CD4-positive, alpha-beta T cell treated with Interleukin-1 beta for 1 hour (primary cell): ENCODE data around the gene ZNF331.

ENCODE experiments used
- DNase-seq, 2 donors: peaks; one replicate each; pipeline ENCODE4 v3.0.0-alpha.2; 2020 to 2022

Gene ZNF331

DNA sequence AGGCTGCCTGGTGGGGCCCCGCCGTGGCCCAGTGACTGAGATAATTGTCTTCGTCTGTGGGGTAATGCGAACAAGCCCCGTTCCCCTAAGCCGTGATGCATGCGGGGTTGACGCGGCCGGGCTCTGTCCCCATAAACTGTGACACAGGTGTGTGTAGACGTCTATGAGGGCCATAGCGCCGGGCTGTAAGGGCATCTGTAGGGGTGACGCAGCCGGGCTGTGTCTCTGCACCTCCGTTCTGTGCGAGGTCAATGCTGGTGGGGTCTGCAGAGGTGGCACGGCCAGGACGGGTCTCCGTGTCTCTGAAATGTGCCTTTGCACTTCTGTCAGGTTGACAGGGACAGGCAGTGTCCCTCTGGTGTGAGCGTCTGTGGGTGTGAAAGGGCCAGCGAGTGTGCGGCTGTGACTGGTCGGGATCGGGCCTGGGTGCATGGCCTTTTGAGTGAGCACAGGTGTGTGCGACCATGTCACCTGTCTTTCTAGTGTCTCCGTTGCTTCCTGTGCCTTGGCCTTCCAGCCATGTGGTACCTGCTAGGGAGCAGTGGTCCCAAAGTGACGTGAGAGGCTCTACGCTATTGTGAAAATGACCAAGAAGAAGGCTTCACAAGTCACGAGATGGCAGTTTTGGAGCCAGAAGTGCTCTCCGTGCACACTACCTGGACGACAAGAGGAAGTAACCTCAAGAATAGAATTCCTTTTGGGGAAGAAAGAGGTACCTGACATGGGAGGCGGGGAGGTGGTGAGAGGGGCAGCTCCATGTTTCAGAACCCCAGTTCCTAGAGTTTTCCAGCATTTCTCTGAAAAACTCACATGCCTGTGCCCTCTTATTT is 16.4 kb upstream of the ZNF331 start:
- DNase-seq: no peak

DNA sequence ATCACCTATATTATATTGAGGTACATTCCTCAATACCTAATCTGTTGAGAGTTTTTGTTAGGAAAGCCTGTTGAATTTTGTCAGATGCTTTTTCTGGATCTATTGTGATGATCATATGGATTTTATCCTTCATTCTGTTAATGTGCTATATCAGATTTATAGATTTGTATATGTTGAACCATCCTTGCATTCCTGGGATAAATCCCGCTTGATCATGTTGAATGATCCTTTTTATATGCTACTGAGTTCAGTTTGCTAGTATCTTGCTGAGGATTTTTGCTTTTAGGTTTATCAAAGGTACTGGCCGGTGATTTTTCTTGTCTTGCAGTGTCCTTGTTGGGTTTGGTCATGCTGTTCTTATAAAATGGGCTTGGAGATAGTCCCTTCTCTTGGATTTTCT is 12.0 kb upstream of the ZNF331 start:
- DNase-seq: no peak

DNA sequence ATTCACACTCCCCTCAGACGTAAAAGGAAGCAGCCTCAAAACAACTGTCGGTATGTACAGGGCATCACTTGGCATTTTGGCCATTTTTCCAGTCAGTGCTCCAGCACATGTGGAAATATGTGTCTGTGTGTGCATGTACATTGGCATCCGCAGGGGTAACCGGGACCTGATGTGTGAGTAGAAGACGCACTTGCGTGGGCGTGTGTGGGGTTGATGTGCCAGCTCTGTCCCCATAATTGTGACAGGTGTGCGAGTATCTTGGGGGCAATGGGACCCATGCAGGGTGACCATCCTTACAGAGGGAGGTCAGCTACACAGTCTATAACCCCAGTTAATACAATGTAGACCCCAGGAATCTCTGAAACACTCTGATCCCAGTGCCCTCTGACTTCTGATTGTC is 7.3 kb upstream of the ZNF331 start:
- no peak for DNase-seq

DNA sequence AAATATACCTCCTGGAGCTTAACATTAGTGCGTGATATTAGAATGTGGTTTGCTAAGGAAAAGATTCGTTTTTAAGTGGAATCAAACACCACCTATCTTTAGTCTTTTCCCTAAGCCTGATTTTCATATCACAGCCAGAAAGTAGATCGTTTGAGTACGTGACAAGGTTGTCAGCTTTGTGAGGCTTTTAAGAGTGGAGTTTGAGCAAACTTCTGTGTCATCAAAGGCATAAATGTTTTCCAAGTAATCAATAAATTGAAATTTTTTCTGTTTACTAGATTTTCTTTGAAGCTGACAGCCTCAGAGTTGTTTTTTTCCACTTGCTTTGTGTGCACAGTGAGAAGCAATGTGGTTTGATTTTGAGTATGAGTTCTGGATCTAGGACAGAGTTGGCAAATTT is 6.5 kb upstream of the ZNF331 start:
- DNase-seq: no peak

DNA sequence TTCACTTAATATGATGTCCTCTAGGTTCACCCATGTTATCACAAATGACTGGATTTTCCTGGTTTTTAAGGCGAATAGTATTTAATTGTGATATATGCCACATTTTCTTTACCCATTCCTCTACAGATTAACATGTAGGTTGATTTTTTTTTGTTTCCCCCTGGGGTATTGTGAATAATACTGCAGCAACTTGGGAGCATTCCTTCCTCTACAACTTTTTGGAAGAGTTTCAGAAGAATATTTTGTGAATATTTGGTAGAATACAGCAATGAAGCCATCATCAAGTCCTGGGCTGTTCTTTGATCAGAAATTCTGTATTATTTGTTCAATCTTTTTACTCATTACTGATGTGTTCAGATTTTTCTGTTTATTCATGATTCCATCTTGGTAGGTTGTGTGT is 5.6 kb upstream of the ZNF331 start:
- no peak for DNase-seq

DNA sequence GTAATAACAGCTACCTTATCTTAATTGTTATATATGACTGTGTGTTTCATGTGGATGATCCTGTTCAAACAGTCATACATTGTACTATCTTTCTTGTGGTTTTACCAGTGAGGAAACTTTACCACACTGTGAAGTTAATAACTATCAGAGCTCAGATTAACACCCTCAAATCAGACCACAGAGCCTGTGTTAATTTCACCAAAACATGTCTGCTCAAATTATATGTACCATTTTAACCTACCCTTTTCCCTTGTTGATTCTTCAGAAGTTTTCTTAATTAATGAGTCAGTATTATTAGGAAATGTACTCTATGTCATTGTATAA is 1.8 kb upstream of the ZNF331 start:
- no peak for DNase-seq

DNA sequence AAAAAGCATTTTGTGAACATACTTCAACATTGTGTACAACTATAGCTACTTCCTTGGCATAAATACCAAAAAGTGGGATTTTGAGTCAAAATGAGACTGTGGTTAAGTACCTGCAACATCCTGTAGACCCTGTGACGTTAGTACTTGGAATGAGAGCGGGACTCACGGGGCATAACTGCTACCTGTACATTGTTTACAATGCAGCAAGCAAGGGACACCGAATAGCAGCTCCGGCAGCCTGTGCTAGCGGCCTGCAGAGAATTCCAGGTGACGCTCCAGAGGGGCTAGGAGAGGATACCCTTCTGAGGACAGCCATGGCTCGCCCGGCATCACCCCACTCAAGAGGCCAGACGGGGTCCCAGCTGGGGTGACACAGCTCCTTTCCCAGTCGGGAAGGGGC is 824 bp upstream of the ZNF331 start:
- DNase-seq: no peak

DNA sequence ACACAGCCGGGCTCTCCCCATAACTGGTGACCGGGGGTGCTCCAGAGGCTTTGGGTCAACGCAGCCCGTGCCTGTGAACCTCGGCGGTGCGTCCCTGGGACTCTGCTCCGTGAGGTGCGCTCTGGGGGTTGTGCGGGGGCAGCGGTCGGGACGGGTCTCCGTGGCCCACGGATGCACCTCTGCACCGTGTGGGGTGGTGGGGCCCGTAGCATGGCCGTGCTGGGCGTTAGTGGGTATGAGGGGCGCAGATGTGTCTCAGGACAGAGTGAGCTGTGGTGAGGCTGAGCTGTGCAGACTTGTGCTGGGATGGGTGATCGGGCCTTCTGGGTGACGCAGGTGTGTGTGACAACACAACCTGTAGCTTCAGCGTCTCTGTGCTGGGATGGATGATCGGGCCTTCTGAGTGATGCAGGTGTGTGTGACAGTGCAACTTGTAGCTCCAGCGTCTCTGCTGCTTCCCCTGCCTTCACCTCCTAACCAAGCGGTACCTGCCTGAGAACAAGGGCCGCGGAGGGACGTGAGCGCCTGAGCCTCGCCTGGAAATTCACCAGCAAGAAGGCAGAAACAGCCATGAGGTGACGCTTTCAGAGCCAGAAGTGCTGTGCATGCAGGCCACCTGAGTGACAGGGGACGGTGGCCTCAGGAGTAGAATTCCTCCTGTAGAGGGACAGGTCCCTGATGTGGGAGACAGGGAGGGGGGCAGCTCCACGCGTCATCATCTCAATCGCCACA is 599 bp downstream of the ZNF331 start:
- no peak for DNase-seq

DNA sequence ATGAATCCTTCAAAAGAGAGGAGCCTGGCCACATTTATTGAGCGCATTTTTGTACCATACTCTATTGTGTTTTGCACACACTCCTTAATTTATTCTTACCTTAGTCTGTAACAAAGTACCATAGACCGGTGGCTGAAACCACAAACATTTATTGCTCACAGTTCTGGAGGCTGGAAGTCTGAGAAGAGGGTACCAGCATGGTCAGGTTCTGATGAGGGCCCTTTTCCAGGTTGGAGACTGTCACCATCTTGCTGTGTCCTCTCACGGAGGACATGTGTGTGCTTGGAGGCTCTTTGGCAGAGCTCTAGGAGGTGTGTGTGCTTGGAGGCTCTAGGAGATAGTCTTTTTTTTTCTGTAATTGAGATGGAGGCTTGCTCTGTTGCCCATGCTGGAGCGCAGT is 2.1 kb downstream of the ZNF331 start:
- DNase-seq: no peak

DNA sequence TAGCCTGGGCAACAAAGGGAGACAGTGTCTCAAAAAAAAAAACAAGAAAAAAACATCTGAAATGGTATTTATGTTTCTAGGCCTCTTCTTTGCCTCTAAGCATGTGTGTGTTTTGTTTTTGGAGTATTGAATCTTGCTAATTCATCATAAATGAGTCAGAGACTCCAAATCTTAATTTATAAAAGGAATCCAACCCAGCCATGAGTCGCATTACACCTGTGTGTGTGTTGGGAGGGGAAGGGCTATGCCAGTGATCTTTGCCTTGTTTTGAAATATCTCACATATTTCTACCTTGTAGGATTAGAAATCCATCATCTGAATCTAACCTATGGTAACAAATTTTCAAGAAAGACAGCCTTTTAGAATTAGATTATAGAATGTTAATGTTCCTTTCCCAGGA is 4.0 kb downstream of the ZNF331 start:
- no peak for DNase-seq

DNA sequence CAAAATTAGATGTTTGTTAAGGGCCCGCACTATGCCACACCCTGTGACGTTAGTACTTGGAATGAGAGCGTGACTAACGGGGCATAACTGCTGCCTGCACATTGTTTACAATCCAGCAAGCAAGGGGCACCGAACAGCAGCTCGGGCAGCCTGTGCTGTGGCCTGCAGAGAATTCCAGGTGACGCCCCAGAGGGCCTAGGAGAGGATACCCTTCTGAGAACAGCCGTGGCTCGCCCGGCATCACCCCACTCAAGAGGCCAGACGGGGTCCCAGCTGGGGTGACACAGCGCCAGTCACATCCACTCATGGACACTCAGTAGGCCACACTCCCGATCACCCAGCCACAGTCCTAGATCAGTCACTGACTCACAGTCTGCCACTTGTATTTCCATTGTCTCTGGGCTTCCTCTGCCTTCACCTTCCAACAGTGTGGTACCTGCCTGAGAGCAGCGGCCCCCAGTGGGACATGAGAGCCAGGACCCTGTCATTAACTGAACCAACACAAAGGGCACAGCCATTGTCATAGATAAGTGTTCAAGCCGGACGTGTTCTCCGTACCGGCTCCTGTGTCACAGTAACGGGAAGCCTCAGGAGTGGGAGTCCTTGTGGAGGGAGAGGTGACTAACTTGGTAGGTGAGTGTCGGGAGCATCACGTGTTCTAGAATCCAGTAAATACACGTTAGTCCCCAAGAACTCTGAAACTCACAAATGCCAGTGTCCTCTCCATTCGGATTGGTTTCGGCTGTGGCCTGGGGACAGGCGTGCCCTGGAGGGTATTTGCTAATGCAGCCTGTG is 7.5 kb downstream of the ZNF331 start:
- DNase-seq: no peak

DNA sequence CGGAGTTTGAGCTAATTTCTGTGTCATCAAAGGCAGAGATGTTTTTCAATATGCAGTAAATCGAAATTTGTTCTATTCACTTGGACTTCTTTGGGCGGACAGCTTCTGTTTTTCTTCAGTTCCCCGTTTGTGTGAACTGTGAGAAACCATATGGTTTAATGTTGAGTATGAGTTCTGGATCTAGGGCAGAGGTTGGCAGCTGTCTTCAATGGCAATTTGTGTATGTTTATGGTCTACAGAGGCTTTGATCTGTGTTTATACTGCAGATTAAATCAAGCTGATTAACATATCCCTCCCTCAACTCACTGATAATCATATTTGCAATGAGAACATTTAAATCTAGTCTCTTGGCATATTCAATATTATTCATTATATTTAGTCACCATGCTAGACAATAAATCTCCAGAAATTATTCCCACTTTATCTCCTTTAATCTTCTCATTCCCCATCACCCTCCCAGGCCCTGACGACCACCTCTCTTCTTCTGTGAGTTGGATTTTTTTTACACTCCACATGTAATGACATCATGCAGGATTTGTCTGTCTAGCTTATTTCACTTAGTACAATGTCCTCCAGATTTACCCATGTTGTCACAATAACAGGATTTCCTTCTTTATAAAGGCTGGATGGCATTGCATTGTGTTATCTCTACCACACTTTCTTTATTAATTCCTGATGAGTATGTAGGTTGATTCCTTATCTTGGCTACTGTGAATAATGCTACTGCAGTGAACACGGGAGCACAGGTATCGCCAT is 9.0 kb downstream of the ZNF331 start:
- no peak for DNase-seq

DNA sequence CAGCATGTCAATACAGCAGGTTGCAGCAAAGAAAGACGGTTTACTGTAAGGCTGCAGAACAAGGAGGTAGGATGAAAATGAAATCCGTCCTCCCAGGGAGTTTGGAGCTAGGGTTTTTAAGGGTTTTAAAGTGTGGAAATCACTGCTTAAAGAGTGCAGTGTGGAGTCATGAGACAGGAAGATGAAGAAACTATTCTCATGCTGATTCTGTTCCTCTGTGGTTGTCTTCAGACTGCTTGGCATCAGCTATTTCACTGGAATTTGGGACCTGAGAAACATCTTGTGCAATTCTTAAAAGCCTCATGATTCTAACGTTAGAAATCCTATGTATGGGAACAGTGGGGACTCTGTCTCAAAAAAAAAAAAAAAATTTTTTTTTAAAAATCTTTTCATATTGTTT is 11.4 kb downstream of the ZNF331 start:
- no peak for DNase-seq

DNA sequence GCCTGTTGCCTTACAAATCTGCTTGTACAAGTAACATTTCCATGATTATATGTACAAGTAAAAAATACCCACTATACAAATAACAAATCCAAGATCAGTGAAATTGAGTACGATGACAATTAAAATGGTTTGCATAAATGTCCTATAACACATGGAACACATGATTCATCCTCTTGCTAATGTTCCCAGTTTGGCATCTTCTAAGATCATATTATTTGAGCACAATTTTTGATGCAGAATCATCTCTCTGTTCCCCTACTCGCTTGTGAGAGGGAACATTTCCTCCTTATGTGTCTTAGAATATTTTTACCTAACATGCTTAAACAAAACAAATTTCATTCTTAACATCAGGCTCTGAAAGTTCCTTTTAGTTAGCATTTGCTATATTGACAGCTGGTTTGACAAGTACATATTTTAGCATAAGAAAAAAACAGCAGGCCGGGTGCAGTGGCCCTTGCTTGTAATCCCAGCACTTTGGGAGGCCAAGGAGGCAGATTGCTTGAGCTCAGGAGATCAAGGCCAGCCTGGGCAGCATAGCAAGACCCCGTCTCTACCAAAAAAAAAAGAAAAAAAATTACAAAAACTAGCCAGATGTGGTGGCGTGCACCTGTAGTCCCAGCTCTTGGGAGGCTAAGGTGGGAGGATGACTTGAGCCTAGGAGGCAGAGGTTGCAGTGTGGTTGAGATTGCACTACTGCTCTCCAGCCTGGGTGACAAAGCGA is 14.2 kb downstream of the ZNF331 start:
- no peak for DNase-seq

DNA sequence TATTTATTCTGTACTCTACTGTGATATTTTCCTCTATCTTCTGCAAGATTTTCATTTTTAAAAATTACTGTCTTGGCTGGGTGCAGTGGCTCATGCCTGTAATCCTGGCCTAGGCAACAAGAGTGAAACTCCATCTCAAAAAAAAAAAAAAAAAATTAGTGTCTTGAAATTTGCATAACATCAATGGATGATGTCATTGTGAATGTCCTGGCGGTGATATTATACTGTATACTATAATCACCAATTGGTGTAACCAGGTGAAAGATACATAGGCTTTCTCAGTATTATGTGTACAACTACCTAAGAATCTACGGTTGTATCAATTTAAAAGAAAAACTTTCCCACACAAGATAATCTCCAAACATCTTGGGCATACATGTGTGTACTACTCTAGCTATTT is 15.2 kb downstream of the ZNF331 start:
- DNase-seq: no peak

DNA sequence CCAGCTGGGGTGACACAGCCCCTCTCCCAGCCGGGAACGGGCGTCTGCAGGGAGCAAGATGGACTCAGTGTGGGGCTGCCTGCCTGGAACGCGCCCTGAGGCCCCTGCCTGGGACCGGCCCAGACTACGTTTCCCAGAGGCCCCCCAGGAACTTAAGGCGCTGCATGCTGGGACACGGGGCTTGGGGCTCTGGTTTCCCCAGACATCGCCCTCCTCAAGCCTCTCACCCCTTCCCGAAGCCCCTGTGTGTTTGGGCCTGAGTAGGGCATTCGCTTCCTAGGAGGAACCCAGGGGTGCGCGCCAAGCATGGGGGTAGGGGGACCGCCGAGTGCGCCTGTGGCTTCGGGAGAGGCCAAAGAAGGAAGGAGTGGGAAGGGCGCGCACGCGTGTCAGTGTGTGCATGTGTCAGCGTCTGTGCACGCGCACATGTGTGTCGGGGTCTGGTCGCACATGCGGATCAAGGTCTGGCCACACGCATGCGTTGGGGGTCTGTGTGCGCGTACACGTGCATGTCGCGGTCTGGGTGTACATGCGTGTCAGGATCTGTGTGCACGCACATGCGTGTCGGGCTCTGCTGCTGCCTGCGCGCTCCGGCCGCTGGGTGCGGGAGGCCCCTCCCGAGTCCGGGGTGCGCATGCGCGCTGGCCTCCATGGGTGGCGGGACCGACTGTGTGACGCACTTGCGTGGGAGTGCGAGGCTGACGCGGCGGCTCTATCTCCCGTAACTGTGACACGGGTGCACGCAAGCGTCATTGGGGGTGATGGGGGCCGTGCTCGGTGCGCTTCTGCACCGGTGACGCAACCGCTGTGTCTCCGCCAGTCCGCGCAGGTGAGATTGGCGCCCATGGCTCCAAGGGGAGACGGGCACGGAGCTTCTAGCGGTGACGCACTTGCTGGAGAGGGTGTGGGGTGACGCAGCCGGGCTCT is 16.2 kb downstream of the ZNF331 start:
- DNase-seq: peak; percentile 93 to 97

DNA sequence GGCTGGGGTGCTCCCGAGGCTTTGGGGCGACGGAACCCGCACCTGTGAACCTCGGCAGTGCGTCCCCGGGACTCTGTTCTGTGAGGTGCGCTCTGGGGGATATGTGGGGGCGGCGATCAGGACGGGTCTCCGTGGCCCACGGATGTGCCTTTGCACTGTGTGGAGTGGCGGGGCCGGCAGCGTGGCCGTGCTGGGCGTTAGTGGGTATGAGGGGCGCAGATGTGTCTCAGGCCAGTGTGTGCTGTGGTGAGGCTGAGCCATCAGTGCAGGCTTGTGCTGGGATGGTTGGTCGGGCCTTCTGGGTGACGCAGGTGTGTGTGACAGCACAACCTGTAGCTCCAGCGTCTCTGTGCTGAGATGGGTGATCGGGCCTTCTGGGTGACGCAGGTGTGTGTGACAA is 16.9 kb downstream of the ZNF331 start:
- DNase-seq: no peak

DNA sequence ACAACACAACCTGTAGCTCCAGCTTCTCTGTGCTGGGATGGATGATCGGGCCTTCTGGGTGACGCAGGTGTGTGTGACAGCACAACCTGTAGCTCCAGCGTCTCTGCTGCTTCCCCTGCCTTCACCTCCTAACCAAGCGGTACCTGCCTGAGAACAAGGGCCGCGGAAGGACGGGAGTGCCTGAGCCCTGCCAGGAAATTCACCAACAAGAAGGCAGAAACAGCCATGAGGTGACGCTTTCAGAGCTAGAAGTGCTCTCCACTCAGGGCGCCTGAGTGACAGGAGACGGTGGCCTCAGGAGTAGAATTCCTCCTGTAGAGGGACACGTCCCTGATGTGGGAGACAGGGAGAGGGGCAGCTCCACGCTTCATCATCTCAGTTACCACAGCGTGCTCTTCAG is 17.4 kb downstream of the ZNF331 start:
- no peak for DNase-seq

DNA sequence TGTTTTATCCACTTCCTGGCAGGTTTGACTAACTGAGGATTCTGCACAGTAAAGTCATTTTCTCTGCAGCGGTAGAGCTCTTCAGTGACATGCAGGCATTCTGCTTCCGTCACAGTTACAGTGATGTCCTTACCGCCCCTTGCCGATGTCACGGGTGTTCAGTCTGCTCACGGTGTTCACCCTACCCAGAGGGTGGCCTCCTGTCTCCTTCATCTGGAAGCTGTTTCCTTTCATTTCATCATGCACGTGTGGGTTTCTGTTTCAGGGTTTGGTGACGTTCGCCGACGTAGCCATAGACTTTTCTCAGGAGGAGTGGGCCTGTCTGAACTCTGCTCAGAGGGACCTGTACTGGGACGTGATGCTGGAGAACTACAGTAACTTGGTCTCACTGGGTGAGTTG is 33.4 kb downstream of the ZNF331 start:
- DNase-seq: no peak

DNA sequence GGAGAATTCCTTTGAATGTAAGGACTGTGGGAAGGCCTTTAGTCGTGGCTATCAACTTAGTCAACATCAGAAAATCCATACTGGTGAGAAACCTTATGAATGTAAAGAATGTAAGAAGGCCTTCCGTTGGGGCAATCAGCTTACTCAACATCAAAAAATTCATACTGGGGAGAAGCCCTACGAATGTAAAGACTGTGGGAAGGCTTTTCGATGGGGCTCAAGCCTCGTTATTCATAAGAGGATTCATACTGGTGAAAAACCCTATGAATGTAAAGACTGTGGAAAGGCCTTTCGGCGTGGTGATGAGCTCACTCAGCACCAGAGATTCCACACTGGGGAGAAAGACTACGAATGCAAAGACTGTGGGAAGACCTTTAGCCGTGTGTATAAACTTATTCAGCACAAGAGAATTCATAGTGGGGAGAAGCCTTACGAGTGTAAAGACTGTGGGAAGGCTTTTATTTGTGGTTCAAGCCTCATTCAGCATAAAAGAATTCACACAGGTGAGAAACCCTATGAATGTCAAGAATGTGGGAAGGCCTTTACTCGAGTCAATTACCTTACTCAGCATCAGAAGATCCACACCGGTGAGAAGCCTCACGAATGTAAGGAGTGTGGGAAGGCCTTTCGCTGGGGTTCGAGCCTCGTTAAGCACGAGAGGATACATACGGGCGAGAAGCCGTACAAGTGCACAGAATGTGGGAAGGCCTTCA is 39.2 kb downstream of the ZNF331 start:
- no peak for DNase-seq

DNA sequence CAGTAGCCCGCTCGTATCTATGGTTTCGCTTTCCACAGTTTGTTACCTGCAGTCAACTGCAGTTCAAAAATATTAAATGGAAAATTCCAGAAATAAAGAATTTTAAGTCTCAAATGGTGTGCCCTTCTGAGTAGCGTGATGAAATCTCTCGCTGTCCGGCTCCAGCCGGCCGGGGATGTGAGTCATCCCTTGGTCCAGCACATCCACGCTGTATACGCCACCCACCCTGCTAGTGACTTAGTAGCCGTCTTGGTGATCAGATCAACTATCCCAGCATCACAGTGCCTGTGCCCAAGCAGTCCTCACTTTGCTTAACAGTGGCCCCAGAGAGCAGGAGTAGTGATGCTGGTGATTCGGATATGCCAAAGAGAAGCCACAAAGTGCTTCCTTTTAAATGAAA is 40.0 kb downstream of the ZNF331 start:
- DNase-seq: no peak
